PC-3 (cell line): ENCODE measurements around the gene COL6A6. TPM values are rescaled to one million over a fixed set of nuclear protein-coding genes. Genes with fewer than 3 reads are reported as not detected.

Experiments
- ATAC-seq: fragments of 200-7000 bp; cut with Tn5 transposase; 2 replicates; pipeline ENCODE4 v1.9.1; 2020; ENCODE audit warnings: mild to moderate bottlenecking, moderate library complexity
- BruUV-seq: library from RNA; stranded (reverse); fragments of 400-500 nt; replicated peaks from 2 replicates; lab custom pipeline; 2021; lab: Mats Ljungman, UMichigan
- CTCF ChIA-PET: fragments of 300-600 bp; sonication (Branson Sonifier 250); formaldehyde crosslinking; loops from one replicate; lab custom pipeline; 2022; ENCODE audit warnings: antibody characterized with exemption; lab: Charles Lee
- POLR2A ChIA-PET: fragments of 300-600 bp; sonication (Branson Sonifier 250); formaldehyde crosslinking; loops from one replicate; lab custom pipeline; 2022; ENCODE audit warnings: antibody characterized with exemption; ENCODE audit not compliant: unreplicated experiment; lab: Charles Lee
- DNase-seq: peaks from one replicate; pipeline ENCODE4 v3.0.0-alpha.2; 2015
- H2AFZ ChIP-seq: fragments of 300-600 bp; sonication (generic); 2 replicates; pipeline ENCODE4 v1.6.0; 2016; ENCODE audit warnings: antibody characterized with exemption, low read length
- H3F3A ChIP-seq: fragments of 300-600 bp; sonication (generic); one replicate; pipeline ENCODE4 v1.6.0; 2017; ENCODE audit warnings: antibody characterized with exemption, low read length, control low read depth, mild to moderate bottlenecking; ENCODE audit not compliant: unreplicated experiment
- H3K27ac ChIP-seq: fragments of 300-600 bp; sonication (generic); 2 replicates; pipeline ENCODE4 v1.5.1; 2016; ENCODE audit warnings: mild to moderate bottlenecking, low read length
- H3K27me3 ChIP-seq: fragments of 300-600 bp; sonication (generic); 2 replicates; pipeline ENCODE4 v1.6.1; 2016; ENCODE audit warnings: low read length, mixed read lengths
- H3K36me3 ChIP-seq: fragments of 300-600 bp; sonication (generic); 2 replicates; pipeline ENCODE4 v1.6.1; 2016; ENCODE audit warnings: low read depth, mixed run types, low read length, mixed read lengths
- H3K4me1 ChIP-seq: fragments of 300-600 bp; sonication (generic); 2 replicates; pipeline ENCODE4 v1.5.1; 2016; ENCODE audit warnings: low read length; ENCODE audit not compliant: insufficient read depth
- H3K4me2 ChIP-seq: fragments of 300-600 bp; sonication (generic); 2 replicates; pipeline ENCODE4 v1.6.0; 2016; ENCODE audit warnings: low read length
- H3K4me3 ChIP-seq: fragments of 300-600 bp; sonication (generic); 2 replicates; pipeline ENCODE4 v1.5.1; 2016; ENCODE audit warnings: mild to moderate bottlenecking, low read length, mixed read lengths
- H3K79me2 ChIP-seq: fragments of 300-600 bp; sonication (generic); 2 replicates; pipeline ENCODE4 v1.6.1; 2017; ENCODE audit warnings: low read length, mixed read lengths
- H3K9ac ChIP-seq: fragments of 300-600 bp; sonication (generic); 2 replicates; pipeline ENCODE4 v1.6.0; 2016; ENCODE audit warnings: mild to moderate bottlenecking, low read length
- H3K9me2 ChIP-seq: fragments of 300-600 bp; sonication (generic); replicated peaks from 2 replicates; pipeline ENCODE4 v1.6.1; 2016; ENCODE audit warnings: mixed run types, low read length, mixed read lengths
- H3K9me3 ChIP-seq: fragments of 300-600 bp; sonication (generic); 2 replicates; pipeline ENCODE4 v1.6.1; 2016; ENCODE audit warnings: low read length, mixed read lengths
- H4K20me1 ChIP-seq: fragments of 300-600 bp; sonication (generic); 2 replicates; pipeline ENCODE4 v1.6.1; 2016; ENCODE audit warnings: low read length, mixed read lengths
- EZH2 ChIP-seq: fragments of 300-600 bp; sonication (generic); IDR thresholded peaks from one replicate; pipeline ENCODE4 v1.6.1; 2017; ENCODE audit warnings: antibody characterized with exemption, mild to moderate bottlenecking, low read length; ENCODE audit not compliant: unreplicated experiment
- EZH2phosphoT487 ChIP-seq: fragments of 300-600 bp; sonication (generic); IDR thresholded peaks from 2 replicates; pipeline ENCODE4 v1.6.1; 2018; ENCODE audit warnings: mild to moderate bottlenecking, antibody characterized with exemption, low read length, borderline replicate concordance
- intact Hi-C: fragments of 100-400 bp; cut with micrococcal nuclease; formaldehyde crosslinking; loops from 2 replicates; pipeline ENCODE4 v1.9.0; 2023
- total RNA-seq: library from RNA; depleted of rRNA; stranded (reverse); fragments of >200 nt; gene quantifications from 2 replicates; pipeline ENCODE4 v1.2.3, GENCODE V29; 2014
- TF ChIP-seq, protein P1 (sequence below): fragments of 300-600 bp; sonication (generic); conservative IDR thresholded peaks from 2 replicates; pipeline ENCODE4 v1.5.1; 2017; ENCODE audit warnings: antibody characterized with exemption, low read depth, mild to moderate bottlenecking, low read length

COL6A6 gene
- total RNA-seq, 1 experiment from 2014 or later: not detected

DNA sequence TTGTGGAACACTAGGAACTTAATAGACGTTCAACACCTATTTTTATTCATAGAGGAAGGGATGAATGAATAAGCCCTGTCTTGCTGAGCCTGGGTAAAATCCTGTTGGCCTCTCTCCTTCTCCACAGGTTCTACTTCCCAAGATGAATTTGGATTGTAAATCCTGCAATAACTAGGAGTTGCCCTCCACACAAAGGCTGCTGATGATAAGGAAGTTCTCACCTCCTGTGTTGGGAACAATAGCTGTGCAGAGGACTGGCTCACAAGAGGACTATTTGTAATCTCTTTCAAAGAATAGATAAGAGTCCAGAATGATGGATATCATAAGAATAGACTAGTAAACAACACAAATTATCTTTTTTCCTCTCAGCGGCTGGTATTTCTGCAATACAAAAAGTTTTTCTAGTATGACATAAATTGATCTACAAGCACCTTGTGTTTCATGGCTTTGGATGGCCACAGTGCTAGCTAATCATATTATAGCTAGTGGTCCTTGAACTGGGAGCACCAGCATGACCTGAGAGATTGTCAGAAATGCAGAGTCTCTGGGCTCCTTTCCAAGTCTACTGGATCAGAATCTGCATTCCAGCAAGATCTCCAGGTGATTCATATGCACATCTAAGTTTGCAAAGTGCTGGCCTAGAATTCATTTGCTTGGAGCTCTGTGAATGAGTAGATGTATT lies 28.1 kb upstream of the COL6A6 start:
- Histone ChIP-seq H2AFZ (no peak overlapping the region), H3K27me3 (peaks cover 39% of the 10 kb centered on the region), H3K4me2 (no peak overlapping the region), H3F3A (no peaks in the 10 kb centered on the region), H3K79me2 (no peaks in the 10 kb centered on the region), H3K4me1 (no peaks in the 10 kb centered on the region), H3K4me3 (no peak overlapping the region), H3K9me2 (no peaks in the 10 kb centered on the region), H4K20me1 (no peaks in the 10 kb centered on the region), H3K9me3 (no peaks in the 10 kb centered on the region), H3K9ac (no peak overlapping the region), H3K27ac (no peak overlapping the region), H3K36me3 (no peaks in the 10 kb centered on the region)
- POLR2A ChIA-PET: no interaction called here
- BruUV-seq: no TSS peak
- DNase-seq (no peak), ATAC-seq (no peak)
- no peak for TF ChIP-seq EZH2phosphoT487
- TF ChIP-seq, protein P1, sequence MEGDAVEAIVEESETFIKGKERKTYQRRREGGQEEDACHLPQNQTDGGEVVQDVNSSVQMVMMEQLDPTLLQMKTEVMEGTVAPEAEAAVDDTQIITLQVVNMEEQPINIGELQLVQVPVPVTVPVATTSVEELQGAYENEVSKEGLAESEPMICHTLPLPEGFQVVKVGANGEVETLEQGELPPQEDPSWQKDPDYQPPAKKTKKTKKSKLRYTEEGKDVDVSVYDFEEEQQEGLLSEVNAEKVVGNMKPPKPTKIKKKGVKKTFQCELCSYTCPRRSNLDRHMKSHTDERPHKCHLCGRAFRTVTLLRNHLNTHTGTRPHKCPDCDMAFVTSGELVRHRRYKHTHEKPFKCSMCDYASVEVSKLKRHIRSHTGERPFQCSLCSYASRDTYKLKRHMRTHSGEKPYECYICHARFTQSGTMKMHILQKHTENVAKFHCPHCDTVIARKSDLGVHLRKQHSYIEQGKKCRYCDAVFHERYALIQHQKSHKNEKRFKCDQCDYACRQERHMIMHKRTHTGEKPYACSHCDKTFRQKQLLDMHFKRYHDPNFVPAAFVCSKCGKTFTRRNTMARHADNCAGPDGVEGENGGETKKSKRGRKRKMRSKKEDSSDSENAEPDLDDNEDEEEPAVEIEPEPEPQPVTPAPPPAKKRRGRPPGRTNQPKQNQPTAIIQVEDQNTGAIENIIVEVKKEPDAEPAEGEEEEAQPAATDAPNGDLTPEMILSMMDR: no peak
- TF ChIP-seq EZH2: no peak
- intact Hi-C loops: no loop called here
- CTCF ChIA-PET: no interaction called here

DNA sequence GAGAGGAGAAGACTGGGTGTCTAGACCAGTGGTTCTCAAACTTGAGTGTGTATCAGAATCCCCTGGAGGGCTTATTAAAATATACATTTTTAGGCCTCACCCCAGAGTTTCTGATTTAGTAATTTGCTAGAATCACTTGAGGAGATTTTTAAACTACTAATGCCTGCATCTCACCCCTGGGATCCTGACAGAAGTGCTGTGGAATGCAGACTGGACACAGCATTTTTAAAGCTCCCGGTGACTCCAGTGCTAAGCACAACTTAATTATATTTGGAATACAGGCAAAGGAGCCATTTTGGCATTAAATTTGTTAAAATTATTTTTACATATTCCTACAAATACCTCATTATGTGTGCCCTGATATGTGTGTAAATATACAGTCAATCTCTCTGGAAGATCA lies 26.7 kb upstream of the COL6A6 start:
- H3K4me2 ChIP-seq: no peak overlapping the region
- ATAC-seq: no peak
- BruUV-seq: no TSS peak

GRCh38 chr3:130491431-130491830 lies 25.5 kb upstream of the COL6A6 start:
- intact Hi-C loops: no loop called here
- no peak overlapping the region for H3K4me2 ChIP-seq
- no peaks in the 10 kb centered on the region for H3K79me2 ChIP-seq
- POLR2A ChIA-PET: no interaction called here
- no peak for ATAC-seq
- CTCF ChIA-PET: no interaction called here
- H3K27me3 ChIP-seq: peaks cover 30% of the 10 kb centered on the region
- H3F3A ChIP-seq: no peaks in the 10 kb centered on the region
- no peak overlapping the region for H2AFZ ChIP-seq
- no peak overlapping the region for H3K4me3 ChIP-seq
- no peak overlapping the region for H3K9ac ChIP-seq
- no peaks in the 10 kb centered on the region for H3K9me2 ChIP-seq
- H3K27ac ChIP-seq: no peak overlapping the region
- no peak for DNase-seq
- no peaks in the 10 kb centered on the region for H4K20me1 ChIP-seq
- no TSS peak for BruUV-seq
- H3K9me3 ChIP-seq: no peaks in the 10 kb centered on the region
- no peaks in the 10 kb centered on the region for H3K36me3 ChIP-seq
- TF ChIP-seq EZH2 (no peak), EZH2phosphoT487 (no peak)
- TF ChIP-seq, protein P1: no peak
- H3K4me1 ChIP-seq: no peaks in the 10 kb centered on the region

More for the DNA sequence above, 26.7 kb upstream of the COL6A6 start:
- no peaks in the 10 kb centered on the region for H3F3A ChIP-seq
- H4K20me1 ChIP-seq: no peaks in the 10 kb centered on the region
- no peak overlapping the region for H3K9ac ChIP-seq
- no peaks in the 10 kb centered on the region for H3K9me2 ChIP-seq
- H3K27ac ChIP-seq: no peak overlapping the region
- H2AFZ ChIP-seq: no peak overlapping the region
- ChIA-PET POLR2A (no interaction called here), CTCF (no interaction called here)
- H3K9me3 ChIP-seq: no peaks in the 10 kb centered on the region
- TF ChIP-seq EZH2: no peak
- TF ChIP-seq, protein P1: no peak
- no peak for TF ChIP-seq EZH2phosphoT487
- H3K4me3 ChIP-seq: no peak overlapping the region
- H3K79me2 ChIP-seq: no peaks in the 10 kb centered on the region
- H3K4me1 ChIP-seq: no peaks in the 10 kb centered on the region
- intact Hi-C loops: no loop called here
- DNase-seq: no peak
- peaks cover 30% of the 10 kb centered on the region for H3K27me3 ChIP-seq
- no peaks in the 10 kb centered on the region for H3K36me3 ChIP-seq
